HG03064 (cell line): ENCODE measurements around the gene FOXP1.

ENCODE experiments used
- ATAC-seq: cut with Tn5 transposase; IDR thresholded peaks from one replicate; pipeline ENCODE4 v1.9.1; 2021; ENCODE audit warnings: low read depth; ENCODE audit not compliant: unreplicated experiment

FOXP1 gene

GRCh38 chr3:71491154-71491752, 92.3 kb downstream of the FOXP1 start:
- no peak for ATAC-seq

DNA sequence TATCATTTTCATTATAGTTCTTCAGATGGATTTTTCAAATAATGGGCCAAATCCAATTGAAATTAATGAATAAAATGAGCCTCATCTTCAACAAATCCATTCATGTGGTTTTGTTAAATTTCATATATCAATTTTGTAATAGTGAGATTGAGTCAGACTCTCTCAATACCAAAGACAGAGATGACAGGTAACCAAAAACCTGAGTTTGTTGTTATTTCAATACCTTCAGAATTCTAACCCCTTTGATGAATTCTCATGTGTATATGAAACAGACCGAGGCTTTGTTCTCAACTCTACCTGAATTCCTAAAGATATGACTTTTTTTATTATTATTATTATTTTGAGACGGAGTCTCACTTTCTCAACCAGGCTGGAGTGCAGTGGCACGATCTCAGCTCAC, 92.8 kb downstream of the FOXP1 start:
- ATAC-seq = no peak

DNA sequence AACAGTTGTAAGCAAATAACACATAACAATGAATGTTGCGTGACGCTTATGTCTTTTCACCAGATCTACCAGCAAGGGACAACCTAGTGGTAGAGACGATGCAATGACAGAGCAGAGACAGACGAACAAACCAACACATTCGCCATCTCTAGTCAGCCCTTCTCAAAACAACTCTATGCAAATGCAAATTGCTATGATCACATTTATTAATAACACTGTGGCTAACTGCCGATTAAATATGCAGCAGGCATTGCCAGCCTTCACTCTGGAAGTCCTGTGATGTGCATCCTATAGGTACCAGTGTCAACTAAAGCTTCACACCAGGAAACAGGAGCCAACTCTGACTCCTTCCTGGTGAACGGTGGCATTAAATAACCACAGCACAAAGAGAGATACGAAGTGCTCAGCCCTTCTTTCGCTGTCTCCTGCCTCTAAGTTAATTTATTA, 94.2 kb downstream of the FOXP1 start:
- ATAC-seq = no peak

DNA sequence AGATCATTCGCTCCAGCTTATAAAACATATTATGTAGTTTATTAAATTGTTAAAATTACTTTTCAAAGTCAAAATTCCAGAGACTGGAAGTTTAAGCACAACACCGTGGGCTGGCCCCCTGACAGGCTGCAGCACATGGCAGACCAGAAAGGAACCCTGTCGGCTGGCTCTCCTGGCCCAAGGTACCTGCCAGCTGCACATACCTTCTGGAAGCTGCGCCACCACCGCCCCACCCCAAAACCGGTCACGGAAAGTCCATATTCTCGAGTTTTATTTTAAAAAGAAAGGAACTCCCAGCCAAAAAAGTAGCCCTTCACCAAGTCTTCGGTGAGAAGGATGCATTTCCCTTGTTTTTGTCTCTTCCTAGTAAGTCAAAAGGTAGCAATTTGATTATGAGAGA, 94.6 kb downstream of the FOXP1 start:
- ATAC-seq = no peak

- no peak for ATAC-seq
Observed at GRCh38 chr3:71488391-71488809, 95.1 kb downstream of the FOXP1 start.

GRCh38 chr3:71487418-71487817, 96.1 kb downstream of the FOXP1 start:
- ATAC-seq = no peak

DNA sequence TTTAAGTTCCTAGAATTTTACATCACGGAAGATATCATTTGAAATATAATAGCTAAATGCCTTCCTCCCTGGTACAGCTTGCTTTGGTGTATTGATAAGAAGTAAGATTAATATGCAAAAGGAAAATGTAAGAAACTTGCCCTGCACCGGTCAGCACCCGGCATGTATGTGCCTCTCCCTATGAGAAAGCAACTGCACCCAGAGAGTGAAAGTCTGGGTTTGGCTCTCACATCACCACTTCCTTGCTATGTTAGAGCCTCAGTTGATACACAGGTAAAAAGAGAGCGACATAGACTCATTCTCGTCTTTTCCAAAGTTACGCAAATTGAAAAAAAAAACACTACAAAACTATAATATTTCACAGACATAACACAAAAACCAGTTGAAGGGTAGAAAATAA, 96.7 kb downstream of the FOXP1 start:
- no peak for ATAC-seq

DNA sequence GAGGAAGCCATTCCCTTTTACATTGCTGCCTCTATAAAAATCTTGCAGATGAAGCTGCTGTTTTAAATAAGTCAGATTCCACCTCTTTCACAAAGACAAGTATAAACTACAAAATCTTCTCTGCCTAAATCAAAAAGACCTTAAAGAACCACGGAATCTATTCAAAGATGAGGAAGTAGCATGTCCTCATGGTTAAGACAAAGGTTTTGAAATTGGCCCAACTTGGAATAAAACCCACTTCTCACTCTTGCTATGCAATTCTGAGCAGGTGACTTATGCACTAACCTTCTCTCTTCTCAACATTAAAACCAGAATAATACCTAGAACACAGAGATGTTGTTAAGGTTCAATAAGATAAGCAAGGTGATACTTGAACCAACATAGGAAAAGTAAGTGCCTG, 97.6 kb downstream of the FOXP1 start:
- ATAC-seq = no peak

DNA sequence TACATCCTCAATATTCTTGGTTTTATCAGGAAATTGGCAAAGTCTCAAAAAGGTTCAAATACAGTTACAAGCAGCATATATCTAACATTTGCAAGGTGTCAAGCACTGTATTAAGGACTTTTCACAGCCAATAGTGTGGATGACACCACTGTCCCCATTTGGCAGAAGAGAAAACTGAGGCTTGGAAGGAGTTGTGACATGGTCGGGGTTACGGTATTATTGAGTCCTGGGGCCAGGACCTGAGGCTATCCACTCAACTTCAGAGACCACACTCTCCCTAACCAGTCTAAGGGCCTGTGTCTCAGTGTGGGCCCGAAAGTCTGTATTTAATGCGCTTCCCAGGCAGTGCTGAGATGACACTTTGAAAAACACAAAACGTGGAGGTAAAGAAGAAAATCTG, 99.1 kb downstream of the FOXP1 start:
- ATAC-seq = no peak

- ATAC-seq = no peak
Observed at GRCh38 chr3:71484047-71484446, 99.5 kb downstream of the FOXP1 start.

DNA sequence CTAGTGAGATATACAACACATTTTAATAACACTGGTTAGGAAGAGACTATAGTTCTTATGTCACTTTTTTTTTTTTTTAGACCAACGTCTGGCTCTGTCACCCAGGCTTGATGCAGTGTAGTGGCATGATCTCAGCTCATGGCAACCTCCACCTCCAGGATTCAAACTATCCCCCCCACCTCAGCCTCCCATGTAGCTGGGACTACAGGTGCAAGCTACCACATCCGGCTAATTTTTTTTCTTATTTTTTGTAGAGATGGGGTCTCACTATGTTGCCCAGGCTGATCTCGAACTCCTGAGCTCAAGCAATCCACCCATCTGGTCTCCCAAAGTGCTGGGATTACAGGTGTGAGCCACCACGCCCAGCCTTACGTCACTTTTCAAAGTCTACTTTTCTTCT, 100.8 kb downstream of the FOXP1 start:
- no peak for ATAC-seq

DNA sequence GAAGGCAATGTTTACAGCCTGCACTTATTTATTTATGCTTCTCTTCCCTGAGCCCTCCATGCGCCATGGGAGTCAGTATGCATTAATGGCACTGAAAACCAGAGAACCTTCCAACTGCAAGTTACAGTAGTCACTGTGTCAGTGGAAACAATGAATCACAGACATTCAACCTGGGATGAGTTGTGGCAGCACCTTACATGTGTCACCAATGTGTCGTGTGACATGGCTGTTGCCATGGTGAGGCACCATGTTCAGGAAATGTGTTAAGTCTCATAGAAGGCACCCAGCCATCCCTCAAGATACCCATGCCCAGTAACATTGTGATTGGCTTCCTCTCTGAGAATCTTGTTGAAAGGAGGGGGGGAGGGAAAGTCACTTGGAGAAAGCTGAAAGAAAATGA, 105.0 kb downstream of the FOXP1 start:
- ATAC-seq = no peak

DNA sequence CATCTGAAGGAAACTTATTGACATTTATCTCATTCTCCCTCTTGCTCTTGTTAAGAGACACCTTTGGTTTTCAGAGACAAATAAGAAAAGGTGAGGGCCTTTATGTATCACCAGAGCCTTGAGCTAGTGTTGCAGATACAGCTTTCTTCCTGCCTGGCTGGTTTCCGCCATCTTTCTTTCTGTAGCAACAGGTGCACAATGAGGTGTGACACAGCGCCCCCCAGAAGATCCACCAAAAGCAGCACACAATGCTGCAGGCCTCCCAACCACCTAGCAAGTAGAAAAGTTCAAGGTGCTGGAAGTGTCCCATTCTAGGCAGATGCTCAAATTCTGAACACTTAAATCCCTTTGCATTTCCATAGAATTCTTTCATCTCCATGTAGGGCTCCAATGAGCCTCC, 106.6 kb downstream of the FOXP1 start:
- no peak for ATAC-seq

DNA sequence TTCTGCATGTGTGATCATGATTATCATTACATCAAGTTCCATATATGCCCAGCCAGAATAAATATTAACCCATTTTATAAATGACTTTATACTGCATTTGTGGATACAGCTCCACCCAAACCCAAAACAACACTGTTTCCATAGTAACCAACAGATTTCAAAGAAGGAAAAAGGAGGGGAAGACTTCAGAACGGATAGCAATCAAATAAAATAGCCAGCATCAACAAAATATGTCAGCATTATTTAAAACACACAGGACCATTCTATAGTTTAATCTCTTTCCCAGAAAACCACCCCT, 114.4 kb downstream of the FOXP1 start:
- ATAC-seq = no peak

DNA sequence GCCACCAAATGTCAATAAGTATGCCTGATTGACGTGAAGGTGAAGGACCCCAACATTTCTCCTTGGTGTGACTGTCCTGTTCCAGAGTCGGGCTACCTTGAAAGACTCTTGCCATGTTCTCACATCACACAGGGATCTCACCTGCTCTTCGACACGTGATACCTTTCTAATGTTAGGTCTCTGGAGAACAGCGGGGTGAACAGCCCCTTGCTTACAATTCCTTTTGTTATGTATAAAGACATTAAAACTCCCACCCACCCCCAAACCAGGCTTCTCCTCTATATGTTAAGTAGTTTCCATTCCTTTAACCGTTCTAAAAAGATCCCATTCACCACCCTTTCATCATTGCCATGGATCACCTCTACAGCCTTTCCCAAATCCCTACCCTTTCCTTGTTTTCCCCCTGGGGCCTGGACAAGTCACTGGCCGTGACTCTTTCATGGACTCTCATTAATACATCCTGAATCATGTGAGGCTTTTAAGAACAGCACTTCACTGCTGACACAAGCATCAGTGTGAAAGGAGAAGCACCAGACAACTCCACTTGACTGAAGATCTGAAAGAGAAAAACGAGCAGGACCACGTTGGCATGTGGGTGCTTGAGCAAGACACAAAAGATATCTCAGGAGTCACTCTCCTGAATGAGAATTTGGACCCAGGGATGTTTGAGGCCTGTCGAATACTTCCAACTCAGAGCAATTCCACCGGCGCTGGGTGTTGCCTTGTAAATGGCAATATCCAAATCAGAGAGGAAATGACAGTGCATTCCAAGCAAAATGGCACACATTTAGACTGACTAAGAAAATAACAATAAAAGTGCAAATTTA, 115.0 kb downstream of the FOXP1 start:
- ATAC-seq = no peak

DNA sequence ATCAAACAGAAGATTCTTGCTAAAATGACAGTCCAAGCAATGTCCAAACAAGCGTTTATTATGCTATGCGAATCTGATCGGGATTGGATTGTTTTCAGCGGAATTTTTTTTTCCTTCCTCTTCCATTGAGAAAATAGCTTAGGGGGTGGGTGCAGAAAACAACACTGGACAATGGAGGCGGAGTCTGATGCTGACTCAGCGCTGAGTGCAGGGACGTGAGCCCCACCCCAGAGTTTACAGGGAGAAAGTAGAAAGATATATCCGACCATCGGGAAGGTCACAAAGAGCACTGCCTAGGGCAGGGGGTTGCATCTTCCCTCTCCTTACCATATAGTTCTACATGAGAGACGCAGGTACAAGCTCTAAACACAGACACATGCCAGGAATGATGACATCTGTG, 117.0 kb downstream of the FOXP1 start:
- no peak for ATAC-seq

DNA sequence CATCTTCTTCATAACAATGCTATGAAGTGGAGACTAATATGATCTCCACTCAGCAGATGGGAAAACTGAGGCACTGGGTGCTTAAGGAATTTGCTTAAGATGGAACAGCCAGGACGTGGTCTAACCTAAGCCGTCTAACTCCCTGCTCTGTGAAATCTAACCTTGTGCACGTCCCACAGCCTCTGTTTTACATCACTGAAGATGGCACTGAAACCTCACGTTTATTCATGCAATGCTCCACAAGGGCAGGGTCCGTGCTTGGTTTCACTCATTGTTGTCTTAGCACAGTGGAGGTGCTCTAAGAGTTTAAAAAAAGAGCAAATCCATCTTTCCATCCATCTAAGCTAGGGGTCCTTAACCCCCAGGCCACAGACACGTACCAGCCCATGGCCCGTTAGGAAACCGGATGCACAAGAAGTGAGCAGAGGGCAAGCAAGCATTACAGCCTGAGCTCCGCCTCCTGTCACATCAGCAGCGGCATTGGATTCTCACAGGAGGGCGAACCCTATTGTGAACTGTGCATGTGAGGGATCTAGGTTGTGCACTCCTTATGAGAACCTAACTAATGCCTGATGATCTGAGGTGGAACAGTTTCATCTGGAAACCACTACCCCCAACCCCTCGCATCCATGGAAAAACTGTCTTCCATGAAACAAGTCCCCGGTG, 118.0 kb downstream of the FOXP1 start:
- ATAC-seq = no peak

- no peak for ATAC-seq
Observed at GRCh38 chr3:71464613-71465012, 118.9 kb downstream of the FOXP1 start.

DNA sequence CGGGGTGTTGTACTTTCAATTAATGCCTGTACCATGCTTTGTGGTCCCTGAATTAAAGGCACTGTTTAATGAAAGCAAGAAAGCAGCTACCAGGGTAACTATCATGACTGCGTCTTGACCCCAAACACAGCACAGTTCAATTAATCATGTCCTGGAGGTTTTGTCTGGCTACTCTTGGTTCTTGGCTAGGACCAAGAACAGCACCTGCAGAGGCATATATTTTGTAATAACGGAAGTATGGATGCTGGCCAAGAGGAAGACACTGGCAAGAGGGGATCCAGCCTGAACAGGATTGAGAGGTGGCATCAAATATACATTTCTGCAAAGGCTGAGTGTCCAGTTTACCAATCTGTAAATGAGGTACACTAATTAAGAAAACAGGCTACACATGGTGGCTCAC, 119.9 kb downstream of the FOXP1 start:
- no peak for ATAC-seq

GRCh38 chr3:71462586-71462985, 120.9 kb downstream of the FOXP1 start:
- ATAC-seq = no peak

- no peak for ATAC-seq
Observed at GRCh38 chr3:71461749-71462483, 121.6 kb downstream of the FOXP1 start.
